ENCODE data around the gene SFT2D1. TPM values are rescaled to one million over a fixed set of nuclear protein-coding genes. Genes with fewer than 3 reads are reported as not detected.

SFT2D1 gene
- total and polyA plus RNA-seq, 8 donors: 4.7 to 96.8 (median 44.5) TPM

GRCh38 chr6:166338854-166339253, 3.5 kb downstream of the SFT2D1 start:
- no peaks in the 10 kb centered on the region for H3K27me3 ChIP-seq

DNA sequence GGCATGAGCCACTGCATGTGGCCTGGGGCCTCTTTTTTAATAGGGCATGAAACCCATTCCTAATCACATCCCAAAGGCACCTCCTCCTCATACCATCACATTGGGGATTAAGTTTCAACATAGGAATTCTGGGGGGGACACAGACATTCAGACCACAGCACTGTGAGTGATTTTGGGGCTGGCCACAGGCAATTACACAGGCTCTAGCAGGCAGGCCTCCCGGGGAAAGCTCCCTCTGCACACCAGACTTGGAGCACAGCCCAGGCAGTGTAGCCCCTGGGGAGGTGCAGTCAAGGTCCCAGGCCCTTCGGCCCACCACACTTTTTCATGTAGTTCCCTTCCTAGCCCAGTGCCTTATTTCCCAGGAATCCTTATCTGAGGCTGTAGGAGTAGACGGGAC, 5.5 kb downstream of the SFT2D1 start:
- WGBS, 5 donors: 85 to 92% (median 89%) methylated on average over 3 of the region's 3 CpGs
- DNase-seq: no peak
- intact Hi-C loops (cut with DNase I; ENCODE audit: low total_unique reads): no loop called here
- Histone ChIP-seq H3K27ac (no peak overlapping the region), H3K4me1 (peaks cover 25 to 71% (median 57%) of the 10 kb centered on the region in 4 donors), H3K9me3 (no peaks in the 10 kb centered on the region), H3K36me3 (peaks cover 6 to 41% (median 39%) of the 10 kb centered on the region in 4 donors), H3K4me3 (no peak overlapping the region), H3K27me3 (no peaks in the 10 kb centered on the region)
- TF ChIP-seq EP300 (IDR thresholded peaks at IDR 0.05) (no peak), POLR2AphosphoS5 (IDR thresholded peaks at IDR 0.05) (no peak), POLR2A (IDR thresholded peaks at IDR 0.05) (no peak)
- TF ChIP-seq, protein P1, sequence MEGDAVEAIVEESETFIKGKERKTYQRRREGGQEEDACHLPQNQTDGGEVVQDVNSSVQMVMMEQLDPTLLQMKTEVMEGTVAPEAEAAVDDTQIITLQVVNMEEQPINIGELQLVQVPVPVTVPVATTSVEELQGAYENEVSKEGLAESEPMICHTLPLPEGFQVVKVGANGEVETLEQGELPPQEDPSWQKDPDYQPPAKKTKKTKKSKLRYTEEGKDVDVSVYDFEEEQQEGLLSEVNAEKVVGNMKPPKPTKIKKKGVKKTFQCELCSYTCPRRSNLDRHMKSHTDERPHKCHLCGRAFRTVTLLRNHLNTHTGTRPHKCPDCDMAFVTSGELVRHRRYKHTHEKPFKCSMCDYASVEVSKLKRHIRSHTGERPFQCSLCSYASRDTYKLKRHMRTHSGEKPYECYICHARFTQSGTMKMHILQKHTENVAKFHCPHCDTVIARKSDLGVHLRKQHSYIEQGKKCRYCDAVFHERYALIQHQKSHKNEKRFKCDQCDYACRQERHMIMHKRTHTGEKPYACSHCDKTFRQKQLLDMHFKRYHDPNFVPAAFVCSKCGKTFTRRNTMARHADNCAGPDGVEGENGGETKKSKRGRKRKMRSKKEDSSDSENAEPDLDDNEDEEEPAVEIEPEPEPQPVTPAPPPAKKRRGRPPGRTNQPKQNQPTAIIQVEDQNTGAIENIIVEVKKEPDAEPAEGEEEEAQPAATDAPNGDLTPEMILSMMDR (IDR thresholded peaks at IDR 0.05): no peak

More at GRCh38 chr6:166338854-166339253, 3.5 kb downstream of the SFT2D1 start:
- peaks cover 22 to 61% (median 45%) of the 10 kb centered on the region in 4 donors for H3K4me1 ChIP-seq
- no peaks in the 10 kb centered on the region for H3K9me3 ChIP-seq
- H3K36me3 ChIP-seq: peaks cover 6 to 41% (median 39%) of the 10 kb centered on the region in 4 donors
- H3K27ac ChIP-seq: no peak overlapping the region
- intact Hi-C loops (cut with DNase I; ENCODE audit: low total_unique reads): no loop called here
- 96 to 98% (median 97%) methylated on average over 9 of the region's 9 CpGs for WGBS, 5 donors
- no peak for DNase-seq
- H3K4me3 ChIP-seq: no peak overlapping the region
- TF ChIP-seq POLR2AphosphoS5 (IDR thresholded peaks at IDR 0.05): no peak
- no peak for TF ChIP-seq POLR2A (IDR thresholded peaks at IDR 0.05)
- no peak for TF ChIP-seq EP300 (IDR thresholded peaks at IDR 0.05)
- TF ChIP-seq, protein P1 (IDR thresholded peaks at IDR 0.05): no peak

GRCh38 chr6:166335378-166336302, 6.7 kb downstream of the SFT2D1 start:
- no peak overlapping the region for H3K4me3 ChIP-seq

GRCh38 chr6:166334878-166335277, 7.5 kb downstream of the SFT2D1 start:
- intact Hi-C loops (cut with DNase I; ENCODE audit: low total_unique reads): no loop called here
- DNase-seq: no peak
- 89 to 94% (median 92%) methylated on average over 8 of the region's 8 CpGs for WGBS, 5 donors

More at GRCh38 chr6:166335378-166336302, 6.7 kb downstream of the SFT2D1 start:
- intact Hi-C loops (cut with DNase I; ENCODE audit: low total_unique reads): no loop called here
- WGBS, 5 donors: 80 to 85% (median 84%) methylated on average over 11 of the region's 11 CpGs
- DNase-seq: no peak
- Histone ChIP-seq H3K27ac (no peak overlapping the region), H3K27me3 (no peaks in the 10 kb centered on the region), H3K36me3 (peaks cover 6 to 41% (median 39%) of the 10 kb centered on the region in 4 donors), H3K4me1 (peaks cover 19 to 71% (median 54%) of the 10 kb centered on the region in 4 donors), H3K9me3 (no peaks in the 10 kb centered on the region)
- no peak for TF ChIP-seq POLR2A (IDR thresholded peaks at IDR 0.05)
- TF ChIP-seq EP300 (IDR thresholded peaks at IDR 0.05): no peak
- TF ChIP-seq, protein P1 (IDR thresholded peaks at IDR 0.05): no peak
- no peak for TF ChIP-seq POLR2AphosphoS5 (IDR thresholded peaks at IDR 0.05)

More at GRCh38 chr6:166334878-166335277, 7.5 kb downstream of the SFT2D1 start:
- Histone ChIP-seq H3K27me3 (no peaks in the 10 kb centered on the region), H3K27ac (no peak overlapping the region), H3K36me3 (peaks cover 6 to 41% (median 39%) of the 10 kb centered on the region in 4 donors), H3K4me3 (no peak overlapping the region), H3K4me1 (peaks cover 13 to 71% (median 53%) of the 10 kb centered on the region in 4 donors), H3K9me3 (no peaks in the 10 kb centered on the region)
- TF ChIP-seq EP300 (IDR thresholded peaks at IDR 0.05) (no peak), POLR2AphosphoS5 (IDR thresholded peaks at IDR 0.05) (no peak)
- TF ChIP-seq, protein P1 (IDR thresholded peaks at IDR 0.05): no peak

All from stomach (tissue), 9 donors.